GM23338 (cell line): ENCODE measurements around the gene COX10. TPM values are rescaled to one million over a fixed set of nuclear protein-coding genes. Genes with fewer than 3 reads are reported as not detected.

Source experiments
- ATAC-seq: fragments of 200-7000 bp; cut with Tn5 transposase; 3 replicates; pipeline ENCODE4 v1.9.1; 2020
- DNase-seq: peaks from one replicate; pipeline ENCODE4 v3.0.0-alpha.2; 2015; ENCODE audit warnings: low spot score
- H2AFZ ChIP-seq: fragments of 200-600 bp; sonication (generic); 2 replicates; pipeline ENCODE4 v1.8.0; 2016; ENCODE audit warnings: antibody characterized with exemption, mild to moderate bottlenecking, moderate library complexity
- H3F3A ChIP-seq: fragments of 200-600 bp; sonication (generic); replicated peaks from 2 replicates; pipeline ENCODE4 v1.8.0; 2017; ENCODE audit warnings: antibody characterized with exemption, mixed run types, low read depth
- H3K27ac ChIP-seq: fragments of 200-600 bp; sonication (generic); 2 replicates; pipeline ENCODE4 v1.6.1; 2016; ENCODE audit warnings: low read depth
- H3K27me3 ChIP-seq: fragments of 200-600 bp; sonication (generic); 2 replicates; pipeline ENCODE4 v1.8.0; 2016; ENCODE audit warnings: mild to moderate bottlenecking, mixed run types, moderate library complexity; ENCODE audit not compliant: insufficient read depth
- H3K36me3 ChIP-seq: fragments of 200-600 bp; sonication (generic); 2 replicates; pipeline ENCODE4 v1.8.0; 2016; ENCODE audit warnings: mild to moderate bottlenecking; ENCODE audit not compliant: insufficient read depth
- H3K4me1 ChIP-seq: fragments of 200-600 bp; sonication (generic); 2 replicates; pipeline ENCODE4 v1.8.0; 2016; ENCODE audit warnings: mild to moderate bottlenecking, moderate library complexity; ENCODE audit not compliant: insufficient read depth
- H3K4me2 ChIP-seq: fragments of 200-600 bp; sonication (generic); 2 replicates; pipeline ENCODE4 v1.7.1; 2017; ENCODE audit warnings: mixed run types
- H3K4me3 ChIP-seq: fragments of 200-600 bp; sonication (generic); 2 replicates; pipeline ENCODE4 v1.6.1; 2016; ENCODE audit warnings: mixed run types
- H3K79me2 ChIP-seq: fragments of 200-600 bp; sonication (generic); replicated peaks from 2 replicates; pipeline ENCODE4 v1.8.0; 2017; ENCODE audit warnings: mild to moderate bottlenecking; ENCODE audit not compliant: insufficient read depth
- H3K9me2 ChIP-seq: fragments of 200-600 bp; sonication (generic); 2 replicates; pipeline ENCODE4 v1.8.0; 2017; ENCODE audit not compliant: insufficient read depth
- H4K20me1 ChIP-seq: fragments of 200-600 bp; sonication (generic); replicated peaks from 2 replicates; pipeline ENCODE4 v1.8.0; 2017; ENCODE audit warnings: mild to moderate bottlenecking; ENCODE audit not compliant: insufficient read depth
- H3K27ac Mint-ChIP-seq: 2 replicates; pipeline ENCODE4 v1.8.0; 2020; ENCODE audit warnings: inconsistent platforms, mild to moderate bottlenecking, moderate library complexity, mixed read lengths
- H3K27me3 Mint-ChIP-seq: 3 replicates; pipeline ENCODE4 v1.8.0; 2022; ENCODE audit warnings: low read depth, mild to moderate bottlenecking, moderate library complexity, mixed read lengths, inconsistent platforms; ENCODE audit not compliant: insufficient read depth, poor library complexity
- H3K36me3 Mint-ChIP-seq: 3 replicates; pipeline ENCODE4 v1.8.0; 2021; ENCODE audit warnings: low read depth, mild to moderate bottlenecking, inconsistent platforms, moderate library complexity, mixed read lengths
- H3K4me1 Mint-ChIP-seq: 3 replicates; pipeline ENCODE4 v1.8.0; 2020; ENCODE audit warnings: mild to moderate bottlenecking, inconsistent platforms, mixed read lengths
- H3K4me3 Mint-ChIP-seq: 3 replicates; pipeline ENCODE4 v1.8.0; 2021; ENCODE audit warnings: moderate library complexity, mild to moderate bottlenecking, inconsistent platforms, mixed read lengths
- H3K9me3 Mint-ChIP-seq: 3 replicates; pipeline ENCODE4 v1.8.0; 2020; ENCODE audit warnings: moderate library complexity, mild to moderate bottlenecking, inconsistent platforms, mixed read lengths
- CREB1 ChIP-seq: fragments of 250-450 bp; sonication (Bioruptor Pico); IDR thresholded peaks from 2 replicates; pipeline ENCODE4 v1.5.0; 2020; ENCODE audit warnings: low read depth, mild to moderate bottlenecking, moderate library complexity
- CTCF ChIP-seq, 2 experiments: fragments of 200-600 bp in 1 of 2; sonication (generic) in 1 of 2; conservative IDR thresholded peaks; 2 replicates each; pipeline versions ENCODE4 v1.5.1 to v1.6.1; 2016 to 2017; ENCODE audit warnings: antibody characterized with exemption in 2 of 2, low read depth in 2 of 2, mild to moderate bottlenecking in 2 of 2, moderate library complexity in 1 of 2
- EZH2 ChIP-seq: fragments of 200-600 bp; sonication (generic); IDR thresholded peaks from one replicate; pipeline ENCODE4 v1.8.0; 2017; ENCODE audit warnings: antibody characterized with exemption, mild to moderate bottlenecking, low read depth; ENCODE audit not compliant: unreplicated experiment
- EZH2phosphoT487 ChIP-seq: fragments of 200-600 bp; sonication (generic); IDR thresholded peaks from one replicate; pipeline ENCODE4 v1.8.1; 2018; ENCODE audit warnings: antibody characterized with exemption; ENCODE audit not compliant: unreplicated experiment
- JUNB ChIP-seq: IDR thresholded peaks from one replicate; pipeline ENCODE4 v1.6.1; 2016; ENCODE audit warnings: antibody characterized with exemption; ENCODE audit not compliant: unreplicated experiment
- NANOG ChIP-seq: IDR thresholded peaks from 2 replicates; pipeline ENCODE4 v1.6.1; 2016; ENCODE audit warnings: antibody characterized with exemption, borderline replicate concordance
- POLR2AphosphoS5 ChIP-seq: IDR thresholded peaks from 2 replicates; pipeline ENCODE4 v1.6.1; 2016; ENCODE audit warnings: antibody characterized with exemption, low read depth
- STAT1 ChIP-seq: IDR thresholded peaks from one replicate; pipeline ENCODE4 v1.6.1; 2016; ENCODE audit warnings: antibody characterized with exemption; ENCODE audit not compliant: unreplicated experiment
- ZNF114 ChIP-seq: fragments of 250-450 bp; sonication (Bioruptor Pico); IDR thresholded peaks from 2 replicates; pipeline ENCODE4 v1.5.0; 2020; ENCODE audit warnings: mild to moderate bottlenecking, moderate library complexity
- ZNF331 ChIP-seq: fragments of 250-450 bp; sonication (Bioruptor Pico); IDR thresholded peaks from 2 replicates; pipeline ENCODE4 v1.5.0; 2020; ENCODE audit warnings: low read depth, mild to moderate bottlenecking, moderate library complexity
- polyA plus RNA-seq: library from polyadenylated mRNA; unstranded; fragments of >200 nt; fragmentation: Nextera tagmentation; extraction: Ambion mirVana; gene quantifications from 2 replicates; pipeline ENCODE4 v1.2.1, GENCODE V29; 2016
- total RNA-seq: library from RNA; depleted of rRNA; stranded (reverse); fragments of >200 nt; shearing (Covaris generic); gene quantifications from 2 replicates; pipeline ENCODE4 v1.2.3, GENCODE V29; 2014
- TF ChIP-seq, protein P1 (sequence below): fragments of 250-450 bp; sonication (Bioruptor Pico); IDR thresholded peaks from 2 replicates; pipeline ENCODE4 v1.5.0; 2020; ENCODE audit warnings: mild to moderate bottlenecking, moderate library complexity
- TF ChIP-seq, protein P2 (sequence below): IDR thresholded peaks from one replicate; pipeline ENCODE4 v1.6.1; 2018; ENCODE audit warnings: antibody characterized with exemption; ENCODE audit not compliant: unreplicated experiment
- TF ChIP-seq, protein P3 (sequence below): IDR thresholded peaks from 2 replicates; pipeline ENCODE4 v1.6.1; 2016; ENCODE audit warnings: antibody characterized with exemption

The COX10 gene
- total and polyA plus RNA-seq, 2 experiments from 2014 or later, result 25.7 to 46.6 TPM

GRCh38 chr17:14121952-14122351 is 52.6 kb downstream of the COX10 start:
- Histone ChIP-seq H3K9me2 (no peaks in the 10 kb centered on the region), H3K4me1 (peaks cover 30% of the 10 kb centered on the region), H3K4me3 (no peak overlapping the region), H2AFZ (no peak overlapping the region), H3K79me2 (peaks cover 23% of the 10 kb centered on the region), H4K20me1 (0 out of 2 replicates have a peak, but pooled peaks cover 5% of the 10 kb centered on the region), H3K27ac (no peak overlapping the region), H3F3A (no peaks in the 10 kb centered on the region), H3K4me2 (no peak overlapping the region), H3K36me3 (no peaks in the 10 kb centered on the region), H3K27me3 (no peaks in the 10 kb centered on the region)
- Mint-ChIP-seq H3K4me1 (peaks cover 33% of the 10 kb centered on the region), H3K9me3 (no peaks in the 10 kb centered on the region), H3K27ac (no peak overlapping the region), H3K4me3 (no peak overlapping the region), H3K27me3 (peaks cover 2% of the 10 kb centered on the region), H3K36me3 (no peaks in the 10 kb centered on the region)
- DNase-seq, result no peak
- TF ChIP-seq CREB1 (CRISPR knock-in tag) (no peak), ZNF331 (CRISPR knock-in tag) (no peak), ZNF114 (CRISPR knock-in tag) (no peak), JUNB (no peak), CTCF (conservative IDR thresholded peaks at IDR 0.05; ENCODE audit: low read depth in 2 of 2) (no peak), EZH2phosphoT487 (no peak), EZH2 (no peak), STAT1 (no peak), NANOG (no peak), POLR2AphosphoS5 (no peak)
- TF ChIP-seq, protein P1, sequence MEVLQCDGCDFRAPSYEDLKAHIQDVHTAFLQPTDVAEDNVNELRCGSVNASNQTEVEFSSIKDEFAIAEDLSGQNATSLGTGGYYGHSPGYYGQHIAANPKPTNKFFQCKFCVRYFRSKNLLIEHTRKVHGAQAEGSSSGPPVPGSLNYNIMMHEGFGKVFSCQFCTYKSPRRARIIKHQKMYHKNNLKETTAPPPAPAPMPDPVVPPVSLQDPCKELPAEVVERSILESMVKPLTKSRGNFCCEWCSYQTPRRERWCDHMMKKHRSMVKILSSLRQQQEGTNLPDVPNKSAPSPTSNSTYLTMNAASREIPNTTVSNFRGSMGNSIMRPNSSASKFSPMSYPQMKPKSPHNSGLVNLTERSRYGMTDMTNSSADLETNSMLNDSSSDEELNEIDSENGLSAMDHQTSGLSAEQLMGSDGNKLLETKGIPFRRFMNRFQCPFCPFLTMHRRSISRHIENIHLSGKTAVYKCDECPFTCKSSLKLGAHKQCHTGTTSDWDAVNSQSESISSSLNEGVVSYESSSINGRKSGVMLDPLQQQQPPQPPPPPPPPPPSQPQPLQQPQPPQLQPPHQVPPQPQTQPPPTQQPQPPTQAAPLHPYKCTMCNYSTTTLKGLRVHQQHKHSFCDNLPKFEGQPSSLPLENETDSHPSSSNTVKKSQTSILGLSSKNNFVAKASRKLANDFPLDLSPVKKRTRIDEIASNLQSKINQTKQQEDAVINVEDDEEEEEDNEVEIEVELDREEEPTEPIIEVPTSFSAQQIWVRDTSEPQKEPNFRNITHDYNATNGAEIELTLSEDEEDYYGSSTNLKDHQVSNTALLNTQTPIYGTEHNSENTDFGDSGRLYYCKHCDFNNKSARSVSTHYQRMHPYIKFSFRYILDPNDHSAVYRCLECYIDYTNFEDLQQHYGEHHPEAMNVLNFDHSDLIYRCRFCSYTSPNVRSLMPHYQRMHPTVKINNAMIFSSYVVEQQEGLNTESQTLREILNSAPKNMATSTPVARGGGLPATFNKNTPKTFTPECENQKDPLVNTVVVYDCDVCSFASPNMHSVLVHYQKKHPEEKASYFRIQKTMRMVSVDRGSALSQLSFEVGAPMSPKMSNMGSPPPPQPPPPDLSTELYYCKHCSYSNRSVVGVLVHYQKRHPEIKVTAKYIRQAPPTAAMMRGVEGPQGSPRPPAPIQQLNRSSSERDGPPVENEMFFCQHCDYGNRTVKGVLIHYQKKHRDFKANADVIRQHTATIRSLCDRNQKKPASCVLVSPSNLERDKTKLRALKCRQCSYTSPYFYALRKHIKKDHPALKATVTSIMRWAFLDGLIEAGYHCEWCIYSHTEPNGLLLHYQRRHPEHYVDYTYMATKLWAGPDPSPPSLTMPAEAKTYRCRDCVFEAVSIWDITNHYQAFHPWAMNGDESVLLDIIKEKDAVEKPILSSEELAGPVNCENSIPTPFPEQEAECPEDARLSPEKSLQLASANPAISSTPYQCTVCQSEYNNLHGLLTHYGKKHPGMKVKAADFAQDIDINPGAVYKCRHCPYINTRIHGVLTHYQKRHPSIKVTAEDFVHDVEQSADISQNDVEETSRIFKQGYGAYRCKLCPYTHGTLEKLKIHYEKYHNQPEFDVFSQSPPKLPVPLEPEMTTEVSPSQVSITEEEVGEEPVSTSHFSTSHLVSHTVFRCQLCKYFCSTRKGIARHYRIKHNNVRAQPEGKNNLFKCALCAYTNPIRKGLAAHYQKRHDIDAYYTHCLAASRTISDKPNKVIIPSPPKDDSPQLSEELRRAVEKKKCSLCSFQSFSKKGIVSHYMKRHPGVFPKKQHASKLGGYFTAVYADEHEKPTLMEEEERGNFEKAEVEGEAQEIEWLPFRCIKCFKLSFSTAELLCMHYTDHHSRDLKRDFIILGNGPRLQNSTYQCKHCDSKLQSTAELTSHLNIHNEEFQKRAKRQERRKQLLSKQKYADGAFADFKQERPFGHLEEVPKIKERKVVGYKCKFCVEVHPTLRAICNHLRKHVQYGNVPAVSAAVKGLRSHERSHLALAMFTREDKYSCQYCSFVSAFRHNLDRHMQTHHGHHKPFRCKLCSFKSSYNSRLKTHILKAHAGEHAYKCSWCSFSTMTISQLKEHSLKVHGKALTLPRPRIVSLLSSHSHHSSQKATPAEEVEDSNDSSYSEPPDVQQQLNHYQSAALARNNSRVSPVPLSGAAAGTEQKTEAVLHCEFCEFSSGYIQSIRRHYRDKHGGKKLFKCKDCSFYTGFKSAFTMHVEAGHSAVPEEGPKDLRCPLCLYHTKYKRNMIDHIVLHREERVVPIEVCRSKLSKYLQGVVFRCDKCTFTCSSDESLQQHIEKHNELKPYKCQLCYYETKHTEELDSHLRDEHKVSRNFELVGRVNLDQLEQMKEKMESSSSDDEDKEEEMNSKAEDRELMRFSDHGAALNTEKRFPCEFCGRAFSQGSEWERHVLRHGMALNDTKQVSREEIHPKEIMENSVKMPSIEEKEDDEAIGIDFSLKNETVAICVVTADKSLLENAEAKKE (CRISPR knock-in tag), result no peak
- TF ChIP-seq, protein P2, sequence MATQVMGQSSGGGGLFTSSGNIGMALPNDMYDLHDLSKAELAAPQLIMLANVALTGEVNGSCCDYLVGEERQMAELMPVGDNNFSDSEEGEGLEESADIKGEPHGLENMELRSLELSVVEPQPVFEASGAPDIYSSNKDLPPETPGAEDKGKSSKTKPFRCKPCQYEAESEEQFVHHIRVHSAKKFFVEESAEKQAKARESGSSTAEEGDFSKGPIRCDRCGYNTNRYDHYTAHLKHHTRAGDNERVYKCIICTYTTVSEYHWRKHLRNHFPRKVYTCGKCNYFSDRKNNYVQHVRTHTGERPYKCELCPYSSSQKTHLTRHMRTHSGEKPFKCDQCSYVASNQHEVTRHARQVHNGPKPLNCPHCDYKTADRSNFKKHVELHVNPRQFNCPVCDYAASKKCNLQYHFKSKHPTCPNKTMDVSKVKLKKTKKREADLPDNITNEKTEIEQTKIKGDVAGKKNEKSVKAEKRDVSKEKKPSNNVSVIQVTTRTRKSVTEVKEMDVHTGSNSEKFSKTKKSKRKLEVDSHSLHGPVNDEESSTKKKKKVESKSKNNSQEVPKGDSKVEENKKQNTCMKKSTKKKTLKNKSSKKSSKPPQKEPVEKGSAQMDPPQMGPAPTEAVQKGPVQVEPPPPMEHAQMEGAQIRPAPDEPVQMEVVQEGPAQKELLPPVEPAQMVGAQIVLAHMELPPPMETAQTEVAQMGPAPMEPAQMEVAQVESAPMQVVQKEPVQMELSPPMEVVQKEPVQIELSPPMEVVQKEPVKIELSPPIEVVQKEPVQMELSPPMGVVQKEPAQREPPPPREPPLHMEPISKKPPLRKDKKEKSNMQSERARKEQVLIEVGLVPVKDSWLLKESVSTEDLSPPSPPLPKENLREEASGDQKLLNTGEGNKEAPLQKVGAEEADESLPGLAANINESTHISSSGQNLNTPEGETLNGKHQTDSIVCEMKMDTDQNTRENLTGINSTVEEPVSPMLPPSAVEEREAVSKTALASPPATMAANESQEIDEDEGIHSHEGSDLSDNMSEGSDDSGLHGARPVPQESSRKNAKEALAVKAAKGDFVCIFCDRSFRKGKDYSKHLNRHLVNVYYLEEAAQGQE, result no peak
- TF ChIP-seq, protein P3, sequence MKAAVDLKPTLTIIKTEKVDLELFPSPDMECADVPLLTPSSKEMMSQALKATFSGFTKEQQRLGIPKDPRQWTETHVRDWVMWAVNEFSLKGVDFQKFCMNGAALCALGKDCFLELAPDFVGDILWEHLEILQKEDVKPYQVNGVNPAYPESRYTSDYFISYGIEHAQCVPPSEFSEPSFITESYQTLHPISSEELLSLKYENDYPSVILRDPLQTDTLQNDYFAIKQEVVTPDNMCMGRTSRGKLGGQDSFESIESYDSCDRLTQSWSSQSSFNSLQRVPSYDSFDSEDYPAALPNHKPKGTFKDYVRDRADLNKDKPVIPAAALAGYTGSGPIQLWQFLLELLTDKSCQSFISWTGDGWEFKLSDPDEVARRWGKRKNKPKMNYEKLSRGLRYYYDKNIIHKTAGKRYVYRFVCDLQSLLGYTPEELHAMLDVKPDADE, result no peak
- ATAC-seq, result no peak
